Bronchial epithelial cell (primary cell): ENCODE measurements around the gene CRYL1. TPM values are rescaled to one million over a fixed set of nuclear protein-coding genes. Genes with fewer than 3 reads are reported as not detected.

Experiments
- DNase-seq: peaks from one replicate; pipeline ENCODE4 v3.0.0-alpha.2; 2010; ENCODE audit warnings: low read depth
- FAIRE-seq: peaks from 2 replicates; lab custom pipeline; 2011; peaks lifted over from hg19 to GRCh38; lab: Jason Lieb, UNC
- H3K27me3 ChIP-seq: 2 replicates; pipeline ENCODE4 v1.5.1; 2011; ENCODE audit warnings: low read length; ENCODE audit not compliant: control insufficient read depth, insufficient read depth
- H3K36me3 ChIP-seq: 2 replicates; pipeline ENCODE4 v1.5.1; 2011; ENCODE audit warnings: low read length; ENCODE audit not compliant: control insufficient read depth, insufficient read depth
- H3K4me3 ChIP-seq: 2 replicates; pipeline ENCODE4 v1.5.1; 2011; ENCODE audit warnings: mild to moderate bottlenecking, low read depth, low read length, control low read depth
- total RNA-seq: library from RNA; depleted of rRNA; stranded (reverse); fragments of >200 nt; gene quantifications from 2 replicates; pipeline ENCODE4 v1.2.1, GENCODE V29; 2014
- TF ChIP-seq, protein P1 (sequence below): IDR thresholded peaks from 2 replicates; pipeline ENCODE4 v1.5.1; 2011; ENCODE audit warnings: mild to moderate bottlenecking, moderate library complexity, low read length, control low read depth, inconsistent platforms; ENCODE audit not compliant: insufficient read depth, severe bottlenecking

Gene CRYL1
- total RNA-seq, 1 donor from 2014 or later, result 17.9 TPM

DNA sequence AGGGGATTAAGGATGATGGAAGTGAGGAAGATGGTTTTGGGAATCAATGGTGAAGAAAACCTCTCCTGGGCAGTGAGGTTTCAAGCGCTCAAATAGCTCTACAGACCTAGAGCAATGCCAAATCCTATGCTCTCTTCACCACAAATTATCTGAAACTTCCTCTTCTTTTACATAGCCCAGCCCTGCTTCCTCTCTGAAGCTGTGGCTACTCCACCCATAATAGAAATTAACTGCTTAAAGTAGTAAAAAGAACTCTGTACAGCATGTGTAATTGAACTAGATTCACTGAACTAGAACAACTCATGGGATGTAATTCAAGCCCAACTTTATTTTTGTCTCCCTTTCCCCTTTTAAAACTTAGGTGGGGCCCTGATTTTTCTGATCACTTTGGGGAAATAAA lies 20.9 kb upstream of the CRYL1 start:
- no peaks in the 10 kb centered on the region for H3K27me3 ChIP-seq
- FAIRE-seq (no peak), DNase-seq (no peak)
- H3K36me3 ChIP-seq, result no peaks in the 10 kb centered on the region
- TF ChIP-seq, protein P1, sequence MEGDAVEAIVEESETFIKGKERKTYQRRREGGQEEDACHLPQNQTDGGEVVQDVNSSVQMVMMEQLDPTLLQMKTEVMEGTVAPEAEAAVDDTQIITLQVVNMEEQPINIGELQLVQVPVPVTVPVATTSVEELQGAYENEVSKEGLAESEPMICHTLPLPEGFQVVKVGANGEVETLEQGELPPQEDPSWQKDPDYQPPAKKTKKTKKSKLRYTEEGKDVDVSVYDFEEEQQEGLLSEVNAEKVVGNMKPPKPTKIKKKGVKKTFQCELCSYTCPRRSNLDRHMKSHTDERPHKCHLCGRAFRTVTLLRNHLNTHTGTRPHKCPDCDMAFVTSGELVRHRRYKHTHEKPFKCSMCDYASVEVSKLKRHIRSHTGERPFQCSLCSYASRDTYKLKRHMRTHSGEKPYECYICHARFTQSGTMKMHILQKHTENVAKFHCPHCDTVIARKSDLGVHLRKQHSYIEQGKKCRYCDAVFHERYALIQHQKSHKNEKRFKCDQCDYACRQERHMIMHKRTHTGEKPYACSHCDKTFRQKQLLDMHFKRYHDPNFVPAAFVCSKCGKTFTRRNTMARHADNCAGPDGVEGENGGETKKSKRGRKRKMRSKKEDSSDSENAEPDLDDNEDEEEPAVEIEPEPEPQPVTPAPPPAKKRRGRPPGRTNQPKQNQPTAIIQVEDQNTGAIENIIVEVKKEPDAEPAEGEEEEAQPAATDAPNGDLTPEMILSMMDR, result no peak
- no peak overlapping the region for H3K4me3 ChIP-seq

DNA sequence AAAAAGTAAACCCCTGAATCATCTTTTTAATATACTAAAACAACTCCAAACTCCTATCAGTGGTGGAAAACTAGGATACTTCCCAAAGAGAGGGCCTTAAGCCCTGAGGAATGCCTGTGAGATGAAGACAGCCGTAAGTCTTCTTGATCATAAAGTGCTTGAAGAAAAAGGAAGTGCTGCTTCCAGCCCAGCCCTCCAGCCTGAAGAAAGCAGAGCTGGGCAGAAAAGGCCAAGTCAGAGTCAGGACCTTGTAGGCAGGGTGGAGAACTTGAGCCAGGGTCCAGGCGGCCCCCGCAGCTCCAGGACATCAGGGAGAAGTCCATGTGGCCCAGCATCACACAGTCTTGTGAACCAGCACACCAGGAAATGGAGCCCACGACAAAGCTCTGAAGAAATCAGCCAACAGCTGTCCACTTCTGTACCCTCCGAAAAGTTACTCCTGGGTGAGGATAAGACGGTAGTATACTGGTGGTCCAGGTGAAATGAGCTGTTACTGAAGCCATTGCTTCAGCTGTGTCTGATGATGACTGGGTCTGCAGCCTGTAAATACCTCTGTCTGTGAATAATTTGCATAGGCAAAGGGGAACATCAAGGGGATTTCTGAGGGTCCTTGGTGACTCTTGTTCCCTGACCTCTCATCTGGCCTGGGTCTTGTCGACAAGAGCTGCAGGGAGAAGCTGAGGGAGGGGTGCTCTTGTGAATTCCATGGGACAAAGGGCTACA lies 18.7 kb upstream of the CRYL1 start:
- FAIRE-seq, result no peak
- Histone ChIP-seq H3K27me3 (no peaks in the 10 kb centered on the region), H3K36me3 (no peaks in the 10 kb centered on the region), H3K4me3 (no peak overlapping the region)
- TF ChIP-seq, protein P1, result no peak
- DNase-seq, result no peak

DNA sequence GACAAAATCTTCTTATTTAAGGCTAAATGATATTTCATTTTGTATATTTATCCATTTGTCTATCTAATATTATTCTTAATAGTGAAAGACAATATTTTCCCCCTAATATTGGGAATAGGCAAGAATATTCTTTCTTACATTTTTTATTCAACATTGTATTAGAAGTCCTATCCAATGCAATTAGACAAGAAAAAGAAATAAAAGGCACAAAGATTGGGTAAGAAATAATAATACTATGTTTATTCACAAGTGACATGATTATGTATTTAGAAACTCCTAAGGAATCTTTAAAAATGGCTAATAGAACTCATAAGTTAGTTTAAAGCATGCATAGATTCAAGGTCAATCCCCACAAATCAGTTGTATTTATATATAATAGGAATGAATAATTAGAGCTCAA lies 11.3 kb upstream of the CRYL1 start:
- no peak for FAIRE-seq
- Histone ChIP-seq H3K27me3 (no peaks in the 10 kb centered on the region), H3K36me3 (no peaks in the 10 kb centered on the region), H3K4me3 (no peak overlapping the region)
- DNase-seq, result no peak
- TF ChIP-seq, protein P1, result no peak

DNA sequence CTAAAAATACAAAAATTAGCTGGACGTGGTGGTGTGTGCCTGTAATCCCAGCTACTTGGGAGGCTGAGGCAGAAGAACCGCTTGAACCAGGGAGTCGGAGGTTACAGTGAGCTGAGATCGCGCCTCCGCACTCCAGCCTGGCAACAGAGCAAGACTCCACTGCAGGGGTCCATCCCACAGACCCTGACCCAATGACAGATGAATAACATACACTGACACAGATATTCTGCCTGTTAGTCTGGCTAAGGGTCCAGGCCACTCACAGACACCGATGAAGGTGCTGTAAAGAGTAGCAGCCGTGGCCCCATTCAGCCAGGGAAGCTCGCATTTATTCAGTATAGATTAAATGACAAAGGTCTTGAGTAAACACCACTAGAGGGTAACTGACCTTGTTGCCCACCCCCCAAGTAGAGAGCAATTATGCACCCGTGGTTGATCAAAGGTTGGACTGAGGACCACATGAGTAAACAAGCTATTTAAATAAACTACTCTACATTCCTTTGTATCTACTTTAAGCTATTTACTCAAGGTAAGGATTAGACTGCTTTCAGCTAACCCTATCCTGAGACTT lies 8.5 kb upstream of the CRYL1 start:
- no peaks in the 10 kb centered on the region for H3K27me3 ChIP-seq
- TF ChIP-seq, protein P1, result no peak
- DNase-seq (no peak), FAIRE-seq (no peak)
- H3K4me3 ChIP-seq, result no peak overlapping the region
- H3K36me3 ChIP-seq, result no peaks in the 10 kb centered on the region

DNA sequence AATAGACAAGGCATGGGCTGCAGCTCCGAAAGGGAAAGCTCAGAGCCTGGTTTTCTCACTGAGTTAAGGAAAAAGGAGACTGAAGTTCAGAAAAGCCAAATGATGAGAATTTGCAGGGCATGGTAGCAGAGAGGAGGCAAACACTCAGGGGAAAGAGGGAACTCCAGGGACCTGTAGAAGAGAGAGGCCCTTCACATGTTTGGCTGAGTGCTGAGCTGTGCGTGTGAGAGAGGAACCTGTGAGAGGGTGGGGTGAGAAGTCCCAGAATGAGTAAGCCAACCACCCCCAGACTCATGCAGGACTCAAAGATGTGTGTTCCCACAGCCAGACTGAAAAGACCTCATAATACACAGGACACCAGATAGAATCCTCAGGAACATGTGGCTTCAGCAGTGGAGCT lies 2.8 kb upstream of the CRYL1 start:
- Histone ChIP-seq H3K27me3 (no peaks in the 10 kb centered on the region), H3K36me3 (no peaks in the 10 kb centered on the region), H3K4me3 (no peak overlapping the region)
- FAIRE-seq (no peak), DNase-seq (no peak)
- TF ChIP-seq, protein P1, result no peak
